Stimulated activated CD4-positive, alpha-beta T cell treated with anti-CD3 and anti-CD28 coated beads, Interleukin-15, amount 100 ng/mL, for 48 hours (primary cell): ENCODE results near the gene FNDC7.
"Not testable (repeated sequence)": the region's sequence is repeated elsewhere in the genome, so short reads cannot be mapped to it uniquely, and the experiment has no call there.

Experiments used
- DNase-seq, 2 donors: peaks; one replicate each; pipeline ENCODE4 v3.0.0-alpha.2; 2020; ENCODE audit warnings: low read depth in 2 of 2

The FNDC7 gene

DNA sequence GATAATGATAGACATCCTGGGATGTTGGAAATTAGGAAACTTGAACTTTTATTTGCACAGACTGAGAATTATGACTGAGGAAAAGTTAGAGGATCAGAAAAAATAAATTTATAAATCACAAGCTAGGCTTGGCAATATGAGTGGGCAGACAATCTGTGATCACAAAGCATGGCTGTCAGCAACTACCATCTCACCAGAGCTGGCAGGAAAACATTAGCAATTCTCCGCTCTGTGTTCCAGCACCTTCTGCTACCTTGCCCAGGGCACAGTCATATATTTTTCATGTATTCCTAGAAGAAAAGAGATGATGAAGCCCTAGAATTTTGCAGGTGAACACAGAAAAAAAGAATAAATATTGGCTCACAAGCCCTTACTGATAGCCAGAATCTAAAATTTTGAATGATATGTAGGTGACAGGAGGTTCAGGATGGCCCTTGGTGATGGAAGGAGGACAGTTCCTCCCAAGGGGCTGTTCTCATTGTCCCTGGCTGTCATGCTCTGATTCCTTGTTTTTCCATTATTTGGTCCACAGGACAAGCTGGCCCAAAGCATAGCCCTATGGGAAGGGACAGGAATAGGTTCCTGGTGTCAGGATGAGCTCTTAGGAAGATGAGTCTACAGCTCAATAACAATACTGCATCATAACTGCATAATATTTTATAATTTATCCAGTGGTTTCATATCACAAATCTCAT, 21.6 kb downstream of the FNDC7 start:
- no peak for DNase-seq

GRCh38 chr1:108742253-108742652, 29.5 kb downstream of the FNDC7 start:
- DNase-seq: no peak

DNA sequence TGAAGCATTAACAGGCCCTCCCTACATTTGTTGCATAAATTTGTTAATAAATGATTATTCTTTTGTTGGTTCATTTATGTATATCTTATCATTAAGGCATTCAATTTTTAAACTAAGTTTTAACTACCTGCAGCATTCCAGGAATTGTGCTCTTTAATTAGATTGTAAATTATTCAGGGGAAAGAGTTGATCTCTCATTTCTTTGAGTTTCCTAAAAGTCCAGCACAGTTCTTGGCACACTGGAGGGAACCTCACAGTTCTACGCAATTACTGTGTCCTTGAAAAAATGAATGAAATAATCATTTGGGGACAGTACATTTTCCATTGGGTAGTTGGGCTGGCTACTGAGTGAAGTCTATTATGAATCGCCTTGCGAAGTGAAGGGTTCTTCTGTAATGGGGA, 33.3 kb downstream of the FNDC7 start:
- no peak for DNase-seq

DNA sequence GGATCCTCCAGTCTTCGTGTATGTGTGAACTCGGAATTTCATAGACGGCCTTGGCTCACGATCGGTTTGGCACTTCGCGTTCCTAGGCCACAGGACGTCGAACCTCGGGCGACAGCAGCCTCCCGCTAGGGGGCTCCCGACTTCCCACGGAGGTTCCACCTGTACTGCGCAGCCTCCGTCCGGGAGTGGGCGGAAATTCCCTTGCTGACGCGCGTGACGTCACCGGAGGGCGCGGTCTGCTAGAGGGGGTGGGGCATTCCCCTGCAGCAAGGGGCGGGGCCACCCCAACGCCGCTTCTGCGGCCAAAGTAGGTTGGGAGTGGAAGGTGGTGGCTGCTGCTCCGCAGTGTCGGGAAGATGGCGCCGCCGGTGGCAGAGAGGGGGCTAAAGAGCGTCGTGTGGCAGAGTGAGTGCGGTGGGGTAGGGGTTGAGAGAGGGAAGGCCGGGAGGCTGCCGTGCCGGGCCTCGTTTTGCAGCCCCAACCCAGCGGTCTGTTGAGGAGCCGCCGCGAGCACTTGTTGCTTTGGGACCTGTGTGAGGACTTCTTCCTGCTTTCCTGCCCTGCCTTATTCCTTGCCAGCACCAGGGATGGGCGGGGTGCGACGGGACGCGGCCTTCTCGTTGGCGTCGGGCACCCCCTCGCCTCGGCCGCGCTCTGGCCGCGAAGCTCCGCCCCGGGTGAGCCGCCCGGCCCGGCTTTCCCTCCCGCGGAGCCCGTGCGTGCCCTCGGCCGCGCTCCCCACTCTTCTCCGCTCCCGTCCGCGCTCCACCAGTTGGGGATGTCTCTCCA, 33.9 kb downstream of the FNDC7 start, which contains the start of gene STXBP3:
Gene STXBP3, plus strand, starts transcription at position 293 of the 789 bp plus-strand sequence. Its CDS starts 64 bp downstream, at position 357.
- peak; percentile 100 for DNase-seq

DNA sequence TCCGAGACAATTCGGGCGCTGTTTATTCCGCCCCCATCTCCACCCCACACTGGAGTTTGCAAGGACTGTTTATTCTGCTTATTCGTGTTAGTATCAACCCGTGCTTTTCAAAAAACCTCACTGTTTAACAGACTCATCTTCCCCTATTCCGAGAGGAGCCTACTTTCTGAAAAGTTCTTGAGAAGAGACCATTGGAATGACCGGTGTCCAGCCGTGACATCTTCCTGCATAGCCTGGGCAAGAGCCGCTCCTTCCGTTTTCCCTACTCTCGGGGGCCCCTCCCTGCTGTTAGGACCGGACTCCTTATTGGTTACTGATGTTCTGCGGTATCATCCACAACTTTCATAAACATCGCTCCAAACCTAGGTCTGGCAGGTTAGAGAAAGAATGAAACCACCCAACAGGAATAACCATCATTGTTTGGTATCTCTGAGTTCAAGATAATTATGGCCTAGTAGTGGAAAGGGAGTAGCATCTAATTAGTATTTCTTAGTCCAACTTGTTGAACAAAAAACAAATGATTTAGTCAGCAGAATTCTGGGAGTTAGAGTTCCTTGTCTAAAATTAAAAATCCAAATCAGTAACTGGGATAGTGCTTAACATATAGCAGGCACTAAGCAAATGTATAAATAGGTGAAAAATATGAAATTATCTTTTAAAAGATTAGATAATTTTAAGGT, 34.6 kb downstream of the FNDC7 start:
- peak; percentile 13 to 31 for DNase-seq

GRCh38 chr1:108747898-108748297, 35.2 kb downstream of the FNDC7 start:
- no peak for DNase-seq

GRCh38 chr1:108749081-108749480, 36.4 kb downstream of the FNDC7 start:
- no peak for DNase-seq

DNA sequence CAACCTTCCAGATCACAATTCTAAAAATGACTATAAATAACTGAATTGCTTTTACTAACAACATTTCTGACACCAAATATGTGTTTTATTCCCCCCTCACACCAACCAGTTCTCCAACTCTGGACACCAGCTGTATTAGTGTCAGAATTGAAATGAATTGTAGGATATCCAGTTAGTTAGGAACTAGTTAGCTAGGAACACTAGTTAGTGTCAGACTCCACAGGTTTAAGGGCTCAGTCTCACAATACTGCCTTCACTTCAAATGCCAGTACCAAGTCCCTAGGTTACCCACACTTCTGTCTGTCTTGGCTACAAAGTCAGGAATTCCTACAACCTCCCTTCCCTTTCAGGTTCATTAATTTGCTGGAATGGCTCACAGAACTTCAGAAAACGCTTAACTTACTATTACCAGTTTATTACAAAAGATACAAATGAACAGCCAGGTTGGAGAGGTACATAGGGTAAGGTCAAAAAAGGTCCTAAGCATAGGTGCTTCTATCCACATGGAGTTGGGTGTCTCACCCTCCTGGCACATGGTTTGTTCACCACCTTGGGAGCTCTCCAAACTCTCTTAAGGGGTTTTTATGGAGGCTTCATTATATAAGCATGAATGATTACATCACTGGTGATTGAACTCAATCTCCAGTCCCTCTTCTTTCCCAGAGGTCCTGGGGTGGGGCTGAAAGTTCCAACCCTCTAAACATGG, 37.9 kb downstream of the FNDC7 start:
- DNase-seq: no peak

DNA sequence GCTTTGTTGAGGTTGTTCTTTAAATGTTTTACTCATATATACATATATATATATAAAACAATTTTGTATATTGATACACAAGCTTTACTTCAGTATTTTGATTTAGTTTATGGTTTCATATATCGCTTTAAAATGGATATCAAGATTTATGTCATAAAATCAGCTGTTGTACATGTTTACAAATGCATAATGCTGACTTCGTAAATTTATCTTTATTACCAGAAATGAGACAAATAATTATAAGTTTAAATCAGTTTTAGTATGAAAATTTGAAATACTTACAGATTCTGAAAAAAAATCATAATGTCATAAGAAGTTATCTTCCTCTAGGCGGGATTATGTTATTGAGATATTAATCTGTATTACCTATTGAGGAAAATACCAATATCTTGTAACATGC, 40.7 kb downstream of the FNDC7 start:
- no peak for DNase-seq

GRCh38 chr1:108758796-108759195, 46.1 kb downstream of the FNDC7 start:
- no peak for DNase-seq

DNA sequence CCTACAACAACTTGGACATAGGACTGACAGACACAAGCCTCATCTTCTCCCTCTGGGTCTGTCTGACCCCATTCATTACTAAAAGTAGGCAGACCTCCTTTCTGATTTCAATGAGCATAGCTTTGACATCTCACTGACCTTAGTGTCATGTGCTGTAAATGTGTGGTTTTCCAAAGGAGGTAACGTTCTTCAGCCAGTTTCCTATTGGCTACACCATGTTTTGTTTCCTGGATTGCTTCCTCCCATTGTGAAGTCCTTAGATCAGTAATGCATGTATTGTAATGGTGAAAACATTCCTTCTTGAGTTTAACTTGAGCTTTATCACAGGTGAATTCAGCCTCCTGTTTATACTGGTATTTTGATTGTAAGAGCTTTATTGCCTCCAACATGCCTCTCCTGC, 54.4 kb downstream of the FNDC7 start:
- no peak for DNase-seq

GRCh38 chr1:108767708-108768107, 55.0 kb downstream of the FNDC7 start:
- no peak for DNase-seq

DNA sequence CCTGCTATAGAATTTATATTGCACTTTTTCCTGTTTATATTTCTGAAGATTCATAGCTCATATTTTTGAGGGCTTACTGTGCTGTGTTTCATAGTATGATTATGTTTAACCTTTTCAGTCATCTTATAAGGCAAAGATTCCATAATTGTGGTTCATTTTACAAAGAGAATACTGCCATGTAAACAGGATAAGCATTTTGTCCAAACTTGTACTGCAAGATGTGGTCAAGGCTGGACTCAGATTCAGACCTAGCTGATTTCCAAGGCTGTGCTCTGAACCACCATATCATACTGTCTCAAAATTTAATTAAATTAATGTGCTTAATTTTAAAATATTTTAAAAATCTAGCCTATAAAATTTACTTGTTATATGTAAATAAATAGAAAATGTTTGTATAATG, 65.1 kb downstream of the FNDC7 start:
- no peak for DNase-seq

- no peak for DNase-seq
Observed at GRCh38 chr1:108779455-108779854, 66.7 kb downstream of the FNDC7 start.

- DNase-seq: no peak
Observed at GRCh38 chr1:108780937-108781574, 68.3 kb downstream of the FNDC7 start.

GRCh38 chr1:108781575-108781944, 68.9 kb downstream of the FNDC7 start:
- not testable (repeated sequence) for DNase-seq

- DNase-seq: no peak
Observed at GRCh38 chr1:108785264-108785663, 72.6 kb downstream of the FNDC7 start.

- DNase-seq: no peak
Observed at GRCh38 chr1:108785880-108786279, 73.2 kb downstream of the FNDC7 start.

GRCh38 chr1:108791790-108792189, 79.1 kb downstream of the FNDC7 start:
- no peak for DNase-seq
